AG09319 (cell line): ENCODE measurements around the gene NOB1.
"Not testable (repeated sequence)": the region's sequence is repeated elsewhere in the genome, so short reads cannot be mapped to it uniquely, and the experiment has no call there.

Experiments
- DNase-seq: peaks from one replicate; pipeline ENCODE4 v3.0.0-alpha.2; 2010; ENCODE audit warnings: low read depth; ENCODE audit errors: extremely low read depth
- TF ChIP-seq, protein P1 (sequence below): IDR thresholded peaks from 2 replicates; pipeline ENCODE4 v1.5.1; 2011; ENCODE audit warnings: low read depth, mild to moderate bottlenecking, inconsistent platforms, low read length, moderate library complexity

Gene NOB1

DNA sequence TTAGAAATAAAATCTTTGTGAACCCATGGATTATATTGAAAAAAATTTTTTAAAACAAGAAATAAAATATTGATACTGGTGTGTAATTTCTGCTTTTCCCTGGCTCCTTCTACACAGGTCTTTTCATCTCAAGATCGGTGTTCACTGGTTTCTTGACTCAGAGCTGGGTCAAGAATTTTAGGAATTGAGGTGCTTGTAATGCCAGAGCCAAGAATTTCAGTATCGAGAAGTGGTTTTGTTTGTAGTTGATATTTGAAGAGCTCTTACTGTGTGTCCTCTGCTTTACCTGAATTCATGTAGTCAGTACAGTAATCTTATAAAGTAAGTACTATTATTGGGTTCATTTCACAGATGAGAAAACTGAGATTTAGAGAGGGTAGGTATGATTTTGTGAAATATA lies 14.7 kb upstream of the NOB1 start:
- DNase-seq, result no peak
- TF ChIP-seq, protein P1, sequence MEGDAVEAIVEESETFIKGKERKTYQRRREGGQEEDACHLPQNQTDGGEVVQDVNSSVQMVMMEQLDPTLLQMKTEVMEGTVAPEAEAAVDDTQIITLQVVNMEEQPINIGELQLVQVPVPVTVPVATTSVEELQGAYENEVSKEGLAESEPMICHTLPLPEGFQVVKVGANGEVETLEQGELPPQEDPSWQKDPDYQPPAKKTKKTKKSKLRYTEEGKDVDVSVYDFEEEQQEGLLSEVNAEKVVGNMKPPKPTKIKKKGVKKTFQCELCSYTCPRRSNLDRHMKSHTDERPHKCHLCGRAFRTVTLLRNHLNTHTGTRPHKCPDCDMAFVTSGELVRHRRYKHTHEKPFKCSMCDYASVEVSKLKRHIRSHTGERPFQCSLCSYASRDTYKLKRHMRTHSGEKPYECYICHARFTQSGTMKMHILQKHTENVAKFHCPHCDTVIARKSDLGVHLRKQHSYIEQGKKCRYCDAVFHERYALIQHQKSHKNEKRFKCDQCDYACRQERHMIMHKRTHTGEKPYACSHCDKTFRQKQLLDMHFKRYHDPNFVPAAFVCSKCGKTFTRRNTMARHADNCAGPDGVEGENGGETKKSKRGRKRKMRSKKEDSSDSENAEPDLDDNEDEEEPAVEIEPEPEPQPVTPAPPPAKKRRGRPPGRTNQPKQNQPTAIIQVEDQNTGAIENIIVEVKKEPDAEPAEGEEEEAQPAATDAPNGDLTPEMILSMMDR, result no peak

DNA sequence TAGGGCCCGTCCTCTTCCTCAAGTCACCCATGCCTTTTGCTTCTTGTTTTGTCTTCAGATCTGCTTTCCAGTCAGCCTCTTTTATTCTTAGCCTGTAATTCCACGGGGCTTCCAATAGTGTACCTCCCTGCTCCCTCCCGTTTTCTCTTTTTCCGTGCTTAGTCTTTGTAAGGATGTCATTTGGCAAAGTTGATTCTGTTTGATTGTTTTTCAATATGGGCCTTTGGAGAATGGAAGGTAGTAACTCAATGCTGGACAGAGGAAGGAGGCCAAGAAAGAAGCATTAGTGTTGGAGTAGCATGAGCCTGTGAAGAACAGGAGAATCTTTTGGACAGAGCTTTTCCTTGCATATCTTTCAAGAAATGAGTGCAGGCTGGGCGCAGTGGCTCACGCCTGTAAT lies 13.9 kb upstream of the NOB1 start:
- TF ChIP-seq, protein P1, result no peak
- no peak for DNase-seq

DNA sequence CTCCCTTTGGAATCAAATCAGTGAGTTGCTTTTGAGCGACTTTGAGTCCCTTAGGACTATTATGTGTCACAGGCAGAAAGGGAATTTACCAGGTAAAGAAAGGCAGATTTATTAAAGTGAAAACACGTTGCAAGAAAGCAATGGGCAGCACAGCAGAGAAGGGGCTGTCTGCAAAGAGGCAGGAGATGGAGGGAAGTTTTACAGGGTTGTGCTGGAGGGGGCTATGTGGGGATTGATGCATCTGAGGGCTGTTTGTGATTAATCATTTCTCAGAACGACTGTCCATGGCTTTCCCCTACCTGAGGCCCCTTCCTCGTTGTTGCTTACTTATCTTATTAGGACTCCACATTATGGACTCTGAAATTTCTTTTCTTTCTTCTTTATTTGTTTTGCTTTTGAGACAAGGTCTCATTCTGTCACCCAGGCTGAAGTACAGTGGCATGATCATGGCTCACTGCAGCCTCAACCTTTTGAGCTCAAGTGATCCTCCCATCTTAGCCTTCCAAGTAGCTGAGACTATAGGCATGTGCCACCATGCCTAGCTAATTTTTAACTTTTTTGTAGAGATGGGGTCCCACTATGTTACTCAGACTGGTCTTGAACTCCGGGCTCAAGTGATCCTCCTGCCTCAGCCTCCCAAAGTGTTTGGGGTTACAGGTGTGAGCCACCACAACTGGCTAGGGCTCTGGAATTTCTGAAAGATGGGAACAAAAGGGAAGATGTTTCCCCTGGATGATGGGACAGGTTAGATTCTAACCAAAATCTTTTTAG lies 12.9 kb upstream of the NOB1 start:
- DNase-seq, result no peak
- TF ChIP-seq, protein P1, result no peak

DNA sequence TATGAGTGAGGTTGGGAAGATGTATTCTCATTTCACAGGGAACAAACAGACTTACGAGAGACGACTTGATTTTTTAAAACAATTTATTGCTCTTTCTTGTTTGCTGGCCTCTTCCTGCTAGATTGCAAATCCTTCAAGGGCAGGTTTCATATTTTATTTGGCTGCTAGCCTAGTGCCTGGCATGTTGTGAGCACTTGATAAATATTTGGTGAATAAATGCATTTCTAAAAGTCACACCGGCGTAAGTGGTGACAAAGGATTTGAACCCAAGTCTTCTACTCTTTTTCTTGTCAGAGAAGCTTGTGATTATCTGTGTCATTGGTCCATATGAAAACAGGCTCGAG lies 8.8 kb upstream of the NOB1 start:
- no peak for DNase-seq
- TF ChIP-seq, protein P1, result no peak

DNA sequence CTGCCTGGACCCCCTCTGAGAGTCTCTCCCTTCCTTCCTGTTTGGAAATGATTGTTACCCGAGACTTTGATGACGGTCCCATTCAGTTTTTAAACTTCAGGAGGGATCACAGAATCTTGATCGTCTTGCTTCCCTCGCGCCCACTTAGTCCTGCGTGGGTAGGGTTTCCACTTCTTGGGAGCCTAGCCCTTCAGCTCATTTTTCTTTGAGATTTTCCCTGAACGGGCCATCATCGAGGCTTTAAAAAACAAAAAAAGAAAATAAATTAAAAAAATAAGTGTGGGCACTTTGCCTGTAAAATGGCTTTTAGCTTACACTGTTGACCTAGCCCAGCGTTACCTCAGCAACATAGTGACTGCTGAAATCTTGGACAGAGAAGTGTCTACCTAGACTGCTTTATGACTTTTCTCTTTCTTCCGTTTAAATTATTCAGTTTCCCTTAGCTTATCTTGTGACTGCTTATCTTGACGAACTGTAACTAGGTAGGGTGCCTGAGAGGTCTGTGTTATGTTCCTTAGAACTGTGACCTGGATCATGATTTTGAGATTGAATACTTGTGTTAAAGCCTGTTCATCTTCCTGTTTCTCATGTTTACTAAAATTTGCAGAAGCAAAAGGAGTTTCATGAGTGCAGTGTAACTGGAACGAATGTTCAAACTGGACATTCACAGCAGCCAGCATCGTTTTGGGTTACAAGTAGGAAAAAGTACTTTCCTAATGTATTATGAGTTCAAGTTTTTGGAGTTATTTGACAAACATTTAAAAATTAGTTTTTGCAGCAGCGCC lies 8.3 kb upstream of the NOB1 start:
- TF ChIP-seq, protein P1, result no peak

DNA sequence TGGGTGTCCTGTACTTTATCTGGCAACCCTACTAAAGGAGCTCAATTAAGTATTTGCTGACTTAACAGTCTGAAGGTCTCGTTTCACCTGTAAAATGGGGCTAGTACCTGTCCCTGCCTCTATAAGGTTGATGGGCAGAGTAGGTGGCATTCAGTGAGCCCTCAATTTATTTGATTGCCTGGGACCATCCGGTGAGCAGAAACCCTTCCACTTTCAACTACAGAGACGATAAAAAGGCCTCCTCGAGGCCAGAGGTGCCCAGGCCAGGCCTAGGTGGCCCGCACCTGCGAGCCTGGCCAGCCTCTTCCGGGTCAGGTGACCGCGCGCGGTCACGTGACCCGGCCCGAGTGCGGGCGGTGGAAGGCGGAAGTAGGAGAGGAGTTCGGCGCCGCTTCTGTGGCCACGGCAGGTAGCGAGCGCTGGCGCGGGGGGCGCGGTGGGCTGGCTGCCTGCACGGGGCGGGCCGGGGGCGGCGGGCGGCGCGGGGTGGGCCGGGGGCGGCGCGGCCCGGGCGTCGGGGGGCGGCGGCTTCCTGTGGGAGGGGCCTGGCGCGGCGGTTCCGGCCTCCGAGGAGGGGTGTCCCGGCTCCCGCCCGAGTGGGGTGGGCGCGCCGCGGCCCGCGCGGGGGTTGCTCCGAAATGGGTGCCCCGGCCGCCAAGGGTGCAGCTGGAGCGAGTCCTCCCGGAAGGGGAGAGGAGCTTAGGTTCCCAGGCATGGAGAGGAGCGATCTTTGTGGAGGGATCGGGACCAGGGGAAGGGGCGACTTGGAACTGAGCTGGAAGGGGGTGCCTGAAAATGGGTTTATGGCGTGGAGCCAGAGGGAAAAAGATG lies 7.5 kb upstream of the NOB1 start, which contains the start of gene WWP2:
WWP2 (plus strand) TSS at position 350 of the 831 bp plus-strand sequence. CDS start 24,679 bp downstream, outside the sequence.
- TF ChIP-seq, protein P1, result no peak
- no peak for DNase-seq

More for the DNA sequence above, 8.3 kb upstream of the NOB1 start:
- DNase-seq, result no peak

DNA sequence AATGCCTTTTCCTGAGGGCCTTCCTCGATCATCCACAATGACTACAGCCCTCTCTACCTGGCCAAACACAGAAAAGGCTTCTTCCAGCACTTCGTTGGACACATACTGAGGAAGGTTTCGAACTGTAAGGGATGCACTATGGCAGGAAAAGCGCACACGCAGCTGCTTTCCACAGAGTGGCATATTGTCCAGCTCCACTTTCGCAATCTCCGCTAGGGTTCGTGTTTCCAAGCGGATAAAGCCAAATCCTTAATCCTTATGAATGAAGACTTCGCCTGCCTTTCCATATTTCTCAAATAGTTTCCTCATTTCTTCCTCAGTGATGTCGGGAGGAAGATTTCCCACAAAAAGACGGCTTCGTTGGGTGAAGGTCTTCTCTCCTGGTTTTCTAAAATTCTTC lies 2.6 kb upstream of the NOB1 start:
- DNase-seq, result not testable (repeated sequence)
